Upper lobe of left lung (tissue), 4 donors: ENCODE data around the gene SMG1.
"Not testable (repeated sequence)": the region's sequence is repeated elsewhere in the genome, so short reads cannot be mapped to it uniquely, and the experiment has no call there.

ENCODE experiments used
- CTCF ChIP-seq, 6 experiments: fragments of 450-650 bp in 4 of 6; fragments of 200-600 bp in 2 of 6; sonication (generic) in 2 of 6; IDR thresholded peaks; one replicate each; pipeline ENCODE4 v1.5.1; 2016 to 2019; ENCODE audit warnings: antibody characterized with exemption in 6 of 6
- POLR2AphosphoS5 ChIP-seq, 2 donors: sonication (generic); formaldehyde crosslinking; IDR thresholded peaks; one replicate each; pipeline ENCODE4 v1.5.1; 2017; ENCODE audit warnings: antibody characterized with exemption in 2 of 2

DNA sequence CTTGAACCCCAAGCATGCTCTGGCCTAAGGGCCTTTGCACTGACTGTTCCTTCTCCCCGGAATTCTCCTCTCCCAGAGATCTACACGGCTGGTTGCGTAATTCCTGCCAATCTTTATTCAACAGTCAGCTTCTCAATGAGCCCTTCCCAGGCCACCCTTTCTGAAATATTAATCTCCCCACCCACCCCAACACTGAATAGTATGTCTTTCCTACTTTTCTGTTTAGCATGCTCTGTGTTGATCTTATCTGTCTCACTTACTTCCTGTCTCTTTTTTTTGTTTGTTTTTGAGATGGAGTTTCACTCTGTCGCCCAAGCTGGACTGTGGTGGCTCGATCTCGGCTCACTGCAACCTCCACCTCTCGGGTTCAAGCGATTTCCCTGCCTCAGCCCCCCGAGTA lies 169.6 kb downstream of the SMG1 start:
- TF ChIP-seq CTCF, POLR2AphosphoS5 (IDR thresholded peaks at IDR 0.05): not testable (repeated sequence)
